Stimulated activated CD8-positive, alpha-beta memory T cell treated with anti-CD3 and anti-CD28 coated beads, Interleukin-12 subunit alpha, Interleukin-12 subunit beta, amount 100 ng/mL, for 24 hours (primary cell): Measurements from ENCODE around the gene ANXA6.
"Not testable (repeated sequence)": the region's sequence is repeated elsewhere in the genome, so short reads cannot be mapped to it uniquely, and the experiment has no call there.

Experiments used
- DNase-seq: peaks from one replicate; pipeline ENCODE4 v3.0.0-alpha.2; 2020; ENCODE audit errors: extremely low read depth

The ANXA6 gene

DNA sequence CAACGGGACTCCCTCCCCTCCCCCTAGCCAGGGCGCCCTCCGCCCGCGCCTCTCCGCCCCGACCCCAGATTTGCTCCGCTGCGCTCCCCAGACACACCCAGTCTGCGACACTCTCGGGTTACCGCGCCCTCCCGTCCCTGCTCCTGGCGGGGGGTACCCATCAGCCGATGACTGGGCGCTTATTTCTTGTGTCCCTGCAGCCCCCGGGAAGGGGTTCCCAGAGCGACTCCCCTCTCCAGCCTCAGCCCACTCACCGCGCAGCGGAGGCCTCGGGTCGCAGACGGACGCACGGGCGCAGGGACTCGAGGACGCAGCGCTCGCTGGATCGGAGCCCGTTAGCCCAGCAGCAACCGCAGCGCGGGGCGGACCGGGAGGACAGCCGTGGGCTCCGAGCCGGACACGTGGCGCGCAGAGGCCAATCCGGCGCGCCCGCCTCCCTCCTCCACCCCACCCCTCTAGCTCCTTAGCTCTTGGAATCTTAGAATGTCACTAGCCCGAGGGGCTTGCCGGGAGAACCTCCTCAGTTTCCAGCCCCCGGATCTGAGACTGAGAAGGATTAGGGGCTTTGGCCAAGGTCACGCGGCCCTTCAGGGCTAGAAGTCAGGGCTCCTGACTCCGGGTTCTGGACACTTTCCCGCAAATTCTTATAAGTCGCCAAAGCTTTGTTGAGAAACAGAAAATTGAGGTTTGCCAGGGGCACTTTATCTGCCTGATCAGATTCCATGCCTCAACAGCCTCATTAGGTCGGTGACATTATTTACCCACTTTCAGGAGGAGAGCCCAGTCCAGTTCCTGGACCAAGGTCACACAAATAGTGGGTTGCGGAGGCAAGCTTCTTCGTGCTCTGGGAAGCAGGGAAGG lies at the start of gene ANXA6:
ANXA6 (minus strand) TSS at position 354 of the 861 bp plus-strand sequence. CDS start 9,878 bp downstream, outside the sequence.
- no peak for DNase-seq

GRCh38 chr5:151205411-151205810 lies 47.8 kb upstream of the ANXA6 start:
- DNase-seq: no peak

DNA sequence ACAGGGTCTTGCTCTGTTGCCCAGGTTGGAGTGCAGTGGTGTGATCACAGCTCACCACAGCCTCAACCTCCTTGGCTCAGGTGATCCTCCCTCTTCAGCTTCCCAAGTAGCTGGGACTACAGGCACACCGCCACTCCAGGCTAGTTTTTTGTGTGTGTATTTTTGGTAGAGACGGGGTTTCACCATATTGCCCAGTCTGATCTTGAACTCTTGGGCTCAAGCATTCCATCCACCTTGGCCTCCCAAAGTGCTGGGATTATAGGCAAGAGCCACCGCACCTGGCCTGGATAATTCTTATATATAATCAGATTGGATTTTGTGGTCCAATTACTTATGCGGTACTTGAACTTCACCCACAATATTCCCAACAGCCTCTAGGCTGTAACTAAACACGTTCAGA lies 46.5 kb upstream of the ANXA6 start:
- DNase-seq: no peak

GRCh38 chr5:151202381-151203139 lies 45.0 kb upstream of the ANXA6 start:
- DNase-seq: no peak

GRCh38 chr5:151200913-151201595 lies 43.5 kb upstream of the ANXA6 start:
- no peak for DNase-seq

DNA sequence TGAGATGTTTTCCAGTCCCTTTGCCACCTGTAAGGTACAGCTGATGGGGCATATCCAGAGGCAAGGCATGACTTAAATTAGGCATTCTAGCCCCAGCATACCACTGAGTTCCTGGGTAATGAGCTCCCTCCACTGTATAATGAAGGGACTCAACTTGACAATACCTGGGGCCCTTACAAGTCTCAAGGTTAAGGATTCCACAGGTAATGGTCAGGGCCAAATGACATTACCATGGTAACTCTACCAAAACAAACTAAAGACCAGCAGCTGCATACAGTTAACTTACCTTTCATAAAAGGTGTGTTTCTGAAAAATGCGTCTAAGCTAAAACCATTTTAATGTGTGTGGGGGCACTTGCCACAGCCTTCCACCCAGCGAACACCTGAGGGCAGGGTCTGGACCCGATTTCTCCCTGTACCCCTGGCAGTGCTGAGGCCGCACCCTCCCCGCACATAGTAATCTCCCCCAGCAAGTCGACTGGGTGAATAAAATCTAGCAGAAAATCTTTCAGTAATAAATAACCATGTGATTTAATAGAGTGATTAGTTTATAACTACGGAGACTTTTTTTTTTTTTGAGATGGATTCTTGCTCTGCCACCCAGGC lies 42.1 kb upstream of the ANXA6 start:
- DNase-seq: no peak

DNA sequence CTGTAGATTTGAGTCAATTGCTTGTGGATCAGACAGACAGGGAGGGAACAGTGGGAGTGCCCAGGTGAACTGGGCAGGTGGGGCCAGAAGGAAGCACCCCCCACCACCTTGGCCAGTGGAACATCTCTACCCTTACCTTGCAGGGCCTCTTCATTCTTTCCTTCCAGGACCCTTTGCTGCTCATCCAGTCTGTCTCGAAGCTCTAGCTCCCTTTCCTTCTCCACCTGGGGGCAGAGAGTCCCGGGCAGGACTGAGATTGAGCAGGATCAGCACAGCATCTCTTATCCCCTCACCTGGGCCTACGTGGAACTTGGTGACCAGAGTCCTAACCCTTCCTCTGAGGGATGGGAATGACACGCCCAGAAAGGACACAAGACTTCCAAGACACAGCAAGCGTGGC lies 41.3 kb upstream of the ANXA6 start:
- DNase-seq: no peak

DNA sequence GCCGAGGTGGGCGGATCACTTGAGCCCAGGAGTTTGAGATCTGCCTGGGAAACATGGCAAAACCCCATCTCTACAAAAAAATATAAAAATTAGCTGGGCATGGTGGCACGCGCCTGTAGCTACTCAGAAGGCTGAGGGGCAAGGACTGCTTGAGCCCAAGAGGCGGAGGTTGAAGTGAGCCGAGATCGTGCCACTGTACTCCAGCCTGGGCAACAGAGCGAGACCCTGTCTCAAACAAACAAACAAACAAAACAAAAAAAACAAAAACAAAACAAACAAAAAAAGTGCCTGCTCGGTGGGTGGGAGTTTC lies 39.7 kb upstream of the ANXA6 start:
- not testable (repeated sequence) for DNase-seq

GRCh38 chr5:151196556-151197290 lies 39.1 kb upstream of the ANXA6 start:
- no peak for DNase-seq

DNA sequence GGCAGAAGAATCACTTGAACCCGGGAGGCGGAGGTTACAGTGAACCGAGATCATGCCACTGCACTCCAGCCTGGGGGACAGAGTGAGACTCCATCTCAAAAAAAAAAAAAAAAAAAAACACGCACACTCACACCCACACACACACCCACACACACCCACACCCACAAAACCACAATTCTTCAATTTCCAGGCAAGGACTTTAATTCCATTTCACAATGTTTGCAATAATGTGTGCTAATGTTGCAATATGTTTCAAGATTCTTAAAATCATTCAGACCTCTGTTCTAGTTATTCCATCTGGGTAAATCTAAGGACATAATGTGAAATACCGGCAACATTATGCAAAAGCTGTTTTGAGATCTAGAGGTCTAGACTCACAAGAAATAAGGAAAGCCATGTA lies 38.0 kb upstream of the ANXA6 start:
- DNase-seq: no peak

DNA sequence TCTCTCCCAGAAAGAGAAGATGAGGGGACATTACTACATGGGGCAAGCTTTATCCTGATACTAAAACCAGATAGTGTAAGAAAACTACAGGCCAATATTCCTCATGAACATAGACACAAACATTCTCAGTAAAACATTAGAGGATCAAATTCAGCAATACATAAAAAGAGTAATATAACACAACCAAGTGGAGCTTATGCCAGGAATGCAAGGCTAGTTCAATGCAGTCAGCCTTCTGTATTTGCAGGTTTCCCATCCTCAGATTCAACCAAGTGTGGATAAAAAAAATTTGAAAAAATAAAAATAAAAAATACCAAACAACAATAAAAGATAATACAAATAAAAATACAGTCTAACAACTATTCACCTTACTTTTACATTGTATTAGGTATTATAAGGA lies 35.0 kb upstream of the ANXA6 start:
- DNase-seq: no peak

DNA sequence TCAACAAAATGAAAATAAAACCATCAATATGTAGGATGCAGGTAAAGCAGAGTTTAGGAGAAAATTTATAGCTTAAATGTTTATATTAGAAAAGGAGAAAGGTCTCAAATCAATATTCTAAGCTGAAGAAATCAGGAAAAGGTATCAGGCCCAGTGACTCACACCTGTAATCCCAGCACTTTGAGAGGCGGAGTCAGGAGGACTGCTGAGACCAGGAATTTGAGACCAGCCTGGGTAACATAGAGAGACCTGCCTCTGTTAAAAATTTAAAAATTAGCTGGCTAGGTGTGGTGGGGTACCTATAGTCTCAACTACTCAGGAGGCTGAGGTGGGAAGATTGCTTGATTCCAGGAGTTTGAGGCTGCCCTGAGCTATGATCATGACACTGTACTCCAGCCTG lies 34.1 kb upstream of the ANXA6 start:
- no peak for DNase-seq

GRCh38 chr5:151189151-151189550 lies 31.6 kb upstream of the ANXA6 start:
- DNase-seq: no peak

DNA sequence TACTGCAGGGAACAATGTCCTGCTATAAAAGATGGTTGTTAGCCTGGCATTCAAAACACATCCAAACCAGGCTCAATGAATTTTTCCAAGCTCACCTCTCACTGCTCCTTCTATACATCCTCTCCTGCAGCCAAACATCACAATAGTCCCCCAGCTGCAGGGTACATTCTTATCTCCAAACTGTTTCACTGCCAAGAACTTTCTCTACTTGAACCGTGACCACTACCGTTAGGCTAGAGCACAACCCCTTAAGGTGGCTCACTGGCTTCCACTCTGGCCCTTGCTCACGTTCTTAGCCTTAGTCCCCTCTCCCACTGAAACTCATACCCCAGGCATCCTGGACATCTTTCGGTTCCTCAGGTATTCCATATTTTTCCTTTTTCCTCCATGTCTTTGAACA lies 29.0 kb upstream of the ANXA6 start:
- DNase-seq: no peak

DNA sequence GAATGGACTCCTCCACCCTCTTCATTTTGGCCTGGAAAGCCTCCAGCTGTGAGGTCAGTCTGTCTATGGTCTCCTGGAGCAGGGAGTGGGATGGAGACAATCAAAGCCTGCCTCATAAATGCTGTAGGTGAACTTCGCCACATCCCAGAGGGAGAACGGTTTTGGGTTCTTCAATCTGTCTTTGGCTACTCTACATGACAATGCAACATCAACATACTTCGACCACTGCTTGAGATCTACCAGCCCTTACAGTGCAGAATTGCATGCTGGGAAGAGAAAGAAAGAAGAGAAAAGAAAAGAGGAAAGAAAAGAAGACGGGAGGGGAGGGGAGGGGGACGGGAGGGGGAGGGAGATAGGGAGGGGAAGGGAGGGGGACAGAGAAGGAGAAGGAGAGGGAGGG lies 28.5 kb upstream of the ANXA6 start:
- DNase-seq: no peak

- no peak for DNase-seq
Measured at GRCh38 chr5:151184316-151185042, 26.9 kb upstream of the ANXA6 start.

- no peak for DNase-seq
Measured at GRCh38 chr5:151183456-151184245, 26.1 kb upstream of the ANXA6 start.

GRCh38 chr5:151182976-151183375 lies 25.4 kb upstream of the ANXA6 start:
- DNase-seq: no peak

- no peak for DNase-seq
Measured at GRCh38 chr5:151182524-151182900, 24.9 kb upstream of the ANXA6 start.
